Upper lobe of right lung (tissue), 1 donor: Measurements from ENCODE around the gene COL1A1. TPM values are rescaled to one million over a fixed set of nuclear protein-coding genes. Genes with fewer than 3 reads are reported as not detected.

Experiments
- ATAC-seq: fragments of 200-7000 bp; cut with Tn5 transposase; one replicate; pipeline ENCODE4 v1.9.1; 2020; ENCODE audit warnings: mild to moderate bottlenecking, moderate library complexity
- DNase-seq: peaks from one replicate; pipeline ENCODE4 v3.0.0-alpha.2; 2020
- H3K27ac ChIP-seq: fragments of 200-600 bp; one replicate; pipeline ENCODE4 v1.8.0; 2022
- H3K27me3 ChIP-seq: fragments of 200-600 bp; one replicate; pipeline ENCODE4 v1.8.0; 2022; ENCODE audit warnings: mild to moderate bottlenecking
- H3K36me3 ChIP-seq: fragments of 200-600 bp; one replicate; pipeline ENCODE4 v1.8.0; 2022
- H3K4me1 ChIP-seq: fragments of 200-600 bp; one replicate; pipeline ENCODE4 v1.8.0; 2022
- H3K4me3 ChIP-seq: fragments of 200-600 bp; one replicate; pipeline ENCODE4 v1.8.0; 2022; ENCODE audit warnings: mild to moderate bottlenecking
- H3K9me3 ChIP-seq: fragments of 200-600 bp; one replicate; pipeline ENCODE4 v1.8.0; 2022
- intact Hi-C: fragments of 100-400 bp; cut with DNase I; formaldehyde crosslinking; loops from one replicate; pipeline ENCODE4 v1.11.0; 2022
- total RNA-seq: library from RNA; stranded (reverse); fragmentation: NEBNext Ultra II Directional; extraction: Animal tissue kit (Norgen Biotek cat#: 25700); gene quantifications from one replicate; pipeline ENCODE4 v1.2.1, GENCODE V29; 2021
- TF ChIP-seq, protein P1 (sequence below): fragments of 200-600 bp; IDR thresholded peaks from one replicate; pipeline ENCODE4 v1.8.0; 2022; ENCODE audit warnings: antibody characterized with exemption
- donor health status: DM: no; HTN: yes; CAD: no; lungs with severe emphysema.

COL1A1 gene
- total RNA-seq, 1 donor from 2014 or later, result 154 TPM

DNA sequence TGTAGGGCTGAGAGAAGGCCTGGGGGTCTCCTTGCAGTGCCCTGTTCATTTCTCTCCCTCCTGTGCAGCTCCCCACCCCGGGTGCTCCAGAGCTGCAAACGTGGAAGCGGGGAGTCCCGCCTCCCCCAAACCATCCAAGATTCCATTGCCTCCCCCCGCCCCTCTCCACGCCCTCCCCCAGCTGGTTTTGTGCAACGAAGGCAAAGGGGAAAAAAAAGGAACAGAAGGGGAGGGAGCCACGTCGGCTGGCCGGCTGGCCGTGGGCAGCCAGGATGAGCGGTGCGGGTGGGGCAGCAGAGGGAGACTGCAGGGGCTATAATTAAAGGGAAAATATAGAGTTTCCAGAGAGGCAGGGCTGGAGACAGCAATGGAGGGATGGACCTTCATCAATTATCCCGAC lies 1.7 kb upstream of the COL1A1 start:
- intact Hi-C loops, result loop anchor here (5.0 kb wide), 2 partner anchors 69 to 94 kb away; partner anchors contain the start of gene TMEM92
- ATAC-seq (no peak), DNase-seq (no peak)
- TF ChIP-seq, protein P1, sequence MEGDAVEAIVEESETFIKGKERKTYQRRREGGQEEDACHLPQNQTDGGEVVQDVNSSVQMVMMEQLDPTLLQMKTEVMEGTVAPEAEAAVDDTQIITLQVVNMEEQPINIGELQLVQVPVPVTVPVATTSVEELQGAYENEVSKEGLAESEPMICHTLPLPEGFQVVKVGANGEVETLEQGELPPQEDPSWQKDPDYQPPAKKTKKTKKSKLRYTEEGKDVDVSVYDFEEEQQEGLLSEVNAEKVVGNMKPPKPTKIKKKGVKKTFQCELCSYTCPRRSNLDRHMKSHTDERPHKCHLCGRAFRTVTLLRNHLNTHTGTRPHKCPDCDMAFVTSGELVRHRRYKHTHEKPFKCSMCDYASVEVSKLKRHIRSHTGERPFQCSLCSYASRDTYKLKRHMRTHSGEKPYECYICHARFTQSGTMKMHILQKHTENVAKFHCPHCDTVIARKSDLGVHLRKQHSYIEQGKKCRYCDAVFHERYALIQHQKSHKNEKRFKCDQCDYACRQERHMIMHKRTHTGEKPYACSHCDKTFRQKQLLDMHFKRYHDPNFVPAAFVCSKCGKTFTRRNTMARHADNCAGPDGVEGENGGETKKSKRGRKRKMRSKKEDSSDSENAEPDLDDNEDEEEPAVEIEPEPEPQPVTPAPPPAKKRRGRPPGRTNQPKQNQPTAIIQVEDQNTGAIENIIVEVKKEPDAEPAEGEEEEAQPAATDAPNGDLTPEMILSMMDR, result no peak
- Histone ChIP-seq H3K27ac (no peak overlapping the region), H3K4me3 (no peak overlapping the region), H3K36me3 (peaks cover 3% of the 10 kb centered on the region), H3K9me3 (no peaks in the 10 kb centered on the region), H3K27me3 (peaks cover 13% of the 10 kb centered on the region), H3K4me1 (peaks cover 16% of the 10 kb centered on the region)

GRCh38 chr17:50200457-50201275 lies 765 bp downstream of the COL1A1 start:
- TF ChIP-seq, protein P1, result peak; percentile 100
- peaks cover 18% of the 10 kb centered on the region for H3K4me1 ChIP-seq

DNA sequence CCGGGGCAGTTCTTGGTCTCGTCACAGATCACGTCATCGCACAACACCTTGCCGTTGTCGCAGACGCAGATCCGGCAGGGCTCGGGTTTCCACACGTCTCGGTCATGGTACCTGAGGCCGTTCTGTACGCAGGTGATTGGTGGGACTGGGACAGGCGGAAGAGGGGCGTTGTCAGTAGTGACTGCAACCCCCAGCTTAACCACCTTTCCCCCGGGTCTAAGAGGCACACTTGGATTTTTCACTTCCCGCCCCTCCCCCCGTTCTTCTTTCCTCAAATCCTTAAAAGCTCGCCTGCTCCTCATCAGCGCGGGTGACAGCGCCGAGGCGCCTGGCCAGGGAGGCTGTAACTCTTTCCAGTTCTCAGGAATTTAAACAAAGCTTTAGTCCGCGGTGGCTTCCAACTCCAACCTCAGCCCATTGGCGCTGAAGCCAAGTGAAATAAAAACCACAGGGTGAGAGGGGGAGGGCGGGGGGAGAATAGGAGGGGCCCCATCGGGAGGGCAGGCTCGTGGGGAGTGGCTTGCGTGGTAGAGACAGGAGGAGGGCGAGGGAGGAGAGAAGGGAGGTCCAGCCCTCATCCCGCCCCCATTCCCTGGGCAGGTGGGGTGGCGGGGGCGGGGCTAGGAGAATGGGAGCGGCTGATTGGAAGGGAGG lies 1.5 kb downstream of the COL1A1 start:
- DNase-seq (peak; percentile 95), ATAC-seq (peak; percentile 93)
- H3K27ac ChIP-seq, result peak overlapping the region; percentile 84

More at GRCh38 chr17:50200457-50201275, 765 bp downstream of the COL1A1 start:
- H3K27ac ChIP-seq, result peak overlapping the region; percentile 84
- H3K9me3 ChIP-seq, result no peaks in the 10 kb centered on the region
- peaks cover 13% of the 10 kb centered on the region for H3K27me3 ChIP-seq
- H3K36me3 ChIP-seq, result peaks cover 24% of the 10 kb centered on the region
- DNase-seq (peak; percentile 94), ATAC-seq (peak; percentile 84)
- intact Hi-C loops, result loop anchor here (5.0 kb wide), 2 partner anchors 72 to 97 kb away; partner anchors contain the start of gene TMEM92
- H3K4me3 ChIP-seq, result peak overlapping the region; percentile 60

GRCh38 chr17:50199211-50199802 lies 2.1 kb downstream of the COL1A1 start:
- Histone ChIP-seq H3K27ac (peak overlapping the region; percentile 70), H3K36me3 (peaks cover 36% of the 10 kb centered on the region), H3K27me3 (peaks cover 13% of the 10 kb centered on the region), H3K4me3 (peak overlapping the region; percentile 60), H3K4me1 (peaks cover 18% of the 10 kb centered on the region), H3K9me3 (no peaks in the 10 kb centered on the region)
- DNase-seq, result no peak
- no peak for ATAC-seq
- intact Hi-C loops, result no loop called here
- TF ChIP-seq, protein P1, result no peak

More for the DNA sequence above, 1.5 kb downstream of the COL1A1 start:
- Histone ChIP-seq H3K36me3 (peaks cover 31% of the 10 kb centered on the region), H3K27me3 (peaks cover 13% of the 10 kb centered on the region), H3K4me3 (peak overlapping the region; percentile 60), H3K4me1 (peaks cover 18% of the 10 kb centered on the region), H3K9me3 (no peaks in the 10 kb centered on the region)
- intact Hi-C loops, result loop anchor here (5.0 kb wide), 2 partner anchors 72 to 97 kb away; partner anchors contain the start of gene TMEM92
- TF ChIP-seq, protein P1, result no peak

DNA sequence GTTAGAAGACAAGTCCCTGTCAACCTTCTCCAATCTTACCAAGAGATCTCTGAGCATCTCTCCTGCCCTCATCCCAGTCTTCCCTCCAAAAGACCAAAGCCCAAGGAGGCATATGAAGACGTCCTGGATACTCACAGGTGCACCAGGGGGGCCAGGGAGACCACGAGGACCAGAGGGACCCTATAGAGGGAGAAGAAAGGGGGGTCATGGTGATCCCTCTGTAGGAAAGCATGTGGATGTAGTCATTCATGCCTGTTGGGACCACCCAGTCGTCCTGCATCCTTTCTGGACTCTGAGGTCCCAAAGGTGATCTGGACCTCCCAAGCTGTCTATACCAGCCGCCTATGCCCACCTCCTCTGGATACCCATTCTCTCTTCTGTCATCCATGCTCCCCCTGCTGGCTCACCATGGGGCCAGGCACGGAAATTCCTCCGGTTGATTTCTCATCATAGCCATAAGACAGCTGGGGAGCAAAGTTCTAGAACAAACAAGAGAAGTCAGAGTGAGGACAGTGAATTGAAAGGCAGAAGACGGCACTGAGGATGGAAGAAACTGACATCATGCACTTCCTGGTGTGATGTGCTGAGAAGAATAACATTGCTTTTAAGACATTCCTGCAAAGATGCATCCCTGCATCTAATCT lies 3.3 kb downstream of the COL1A1 start:
- DNase-seq (no peak), ATAC-seq (no peak)
- Histone ChIP-seq H3K4me1 (peaks cover 18% of the 10 kb centered on the region), H3K9me3 (no peaks in the 10 kb centered on the region), H3K4me3 (no peak overlapping the region), H3K27ac (no peak overlapping the region), H3K27me3 (peaks cover 13% of the 10 kb centered on the region), H3K36me3 (peaks cover 46% of the 10 kb centered on the region)
- intact Hi-C loops, result no loop called here
- TF ChIP-seq, protein P1, result peak; percentile 66
